Panc1 (cell line): Measurements from ENCODE around the gene HACD2. TPM values are rescaled to one million over a fixed set of nuclear protein-coding genes. Genes with fewer than 3 reads are reported as not detected.

Experiments used
- ATAC-seq: fragments of 200-7000 bp; cut with Tn5 transposase; 2 replicates; pipeline ENCODE4 v1.9.1; 2020; ENCODE audit warnings: mild to moderate bottlenecking, moderate library complexity
- BruUV-seq: library from RNA; stranded (reverse); fragments of 400-500 nt; replicated peaks from 2 replicates; lab custom pipeline; 2021; lab: Mats Ljungman, UMichigan
- CTCF ChIA-PET: fragments of 300-600 bp; sonication (Branson Sonifier 250); formaldehyde crosslinking; loops from one replicate; lab custom pipeline; 2022; ENCODE audit warnings: antibody characterized with exemption; lab: Charles Lee
- POLR2A ChIA-PET: fragments of 300-600 bp; sonication (Branson Sonifier 250); formaldehyde crosslinking; loops from one replicate; lab custom pipeline; 2022; ENCODE audit warnings: antibody characterized with exemption; lab: Charles Lee
- DNase-seq: peaks from one replicate; pipeline ENCODE4 v3.0.0-alpha.2; 2010; ENCODE audit warnings: low read depth, low spot score
- H3K27ac ChIP-seq: 2 replicates; pipeline ENCODE4 v1.5.1; 2011; ENCODE audit warnings: mild to moderate bottlenecking, low read length, inconsistent platforms
- H3K27me3 ChIP-seq: fragments of 200-500 bp; sonication (Bioruptor generic); 2 replicates; pipeline ENCODE4 v1.6.0; 2014; ENCODE audit warnings: low read length, inconsistent platforms; ENCODE audit not compliant: control insufficient read depth, insufficient read depth
- H3K36me3 ChIP-seq: fragments of 200-500 bp; sonication (Bioruptor generic); 2 replicates; pipeline ENCODE4 v1.5.1; 2014; ENCODE audit warnings: inconsistent platforms, mild to moderate bottlenecking, low read length, moderate library complexity; ENCODE audit not compliant: control insufficient read depth, insufficient read depth
- H3K4me1 ChIP-seq: 2 replicates; pipeline ENCODE4 v1.5.1; 2011; ENCODE audit warnings: inconsistent platforms, mild to moderate bottlenecking, low read length, moderate library complexity; ENCODE audit not compliant: control insufficient read depth, insufficient read depth
- H3K4me3 ChIP-seq, 2 experiments: 2 replicates each; pipeline ENCODE4 v1.5.1; 2011 to 2012; ENCODE audit warnings: low read depth in 2 of 2, low read length in 2 of 2, mild to moderate bottlenecking in 2 of 2, inconsistent platforms in 1 of 2, moderate library complexity in 1 of 2
- H3K9me3 ChIP-seq: fragments of 200-500 bp; sonication (Bioruptor generic); 2 replicates; pipeline ENCODE4 v1.5.1; 2014; ENCODE audit warnings: low read depth, mild to moderate bottlenecking, inconsistent platforms, low read length, moderate library complexity; ENCODE audit not compliant: control insufficient read depth, insufficient read depth
- POLR2AphosphoS5 ChIP-seq: IDR thresholded peaks from 2 replicates; pipeline ENCODE4 v1.6.1; 2012; ENCODE audit warnings: mild to moderate bottlenecking, low read depth, low read length, moderate library complexity
- SIN3A ChIP-seq: IDR thresholded peaks from 2 replicates; pipeline ENCODE4 v1.6.1; 2012; ENCODE audit warnings: low read depth, mild to moderate bottlenecking, low read length, moderate library complexity, borderline replicate concordance; ENCODE audit not compliant: insufficient read depth
- TCF7L2 ChIP-seq: IDR thresholded peaks from 2 replicates; pipeline ENCODE4 v1.6.1; 2011; ENCODE audit warnings: mild to moderate bottlenecking, low read depth, low read length, inconsistent platforms
- in situ Hi-C: cut with HindIII; loops from 2 replicates; pipeline ENCODE4 v1.10.0; 2016; ENCODE audit warnings: low sequenced_read_pairs, low pct_unique_long_range_greater_than_20kb
- intact Hi-C: fragments of 100-400 bp; cut with micrococcal nuclease; formaldehyde crosslinking; loops from one replicate; pipeline ENCODE4 v1.10.0; 2022; ENCODE audit not compliant: unreplicated experiment
- total RNA-seq: library from RNA; stranded (reverse); gene quantifications from one replicate; pipeline ENCODE4 v1.2.1, GENCODE V29; 2021; ENCODE audit not compliant: unreplicated experiment
- TF ChIP-seq, protein P1 (sequence below): fragments of 450-650 bp; IDR thresholded peaks from 2 replicates; pipeline ENCODE4 v1.5.1; 2017; ENCODE audit warnings: mild to moderate bottlenecking
- TF ChIP-seq, protein P2 (sequence below), 2 experiments: IDR thresholded peaks; 2 replicates each; pipeline ENCODE4 v1.6.1; 2011 to 2012; ENCODE audit warnings: low read depth in 2 of 2, control low read depth in 1 of 2, low read length in 1 of 2, mild to moderate bottlenecking in 1 of 2, moderate library complexity in 1 of 2; ENCODE audit not compliant: insufficient read depth in 1 of 2

The HACD2 gene
- total RNA-seq, 1 experiment from 2014 or later = 58.6 TPM

DNA sequence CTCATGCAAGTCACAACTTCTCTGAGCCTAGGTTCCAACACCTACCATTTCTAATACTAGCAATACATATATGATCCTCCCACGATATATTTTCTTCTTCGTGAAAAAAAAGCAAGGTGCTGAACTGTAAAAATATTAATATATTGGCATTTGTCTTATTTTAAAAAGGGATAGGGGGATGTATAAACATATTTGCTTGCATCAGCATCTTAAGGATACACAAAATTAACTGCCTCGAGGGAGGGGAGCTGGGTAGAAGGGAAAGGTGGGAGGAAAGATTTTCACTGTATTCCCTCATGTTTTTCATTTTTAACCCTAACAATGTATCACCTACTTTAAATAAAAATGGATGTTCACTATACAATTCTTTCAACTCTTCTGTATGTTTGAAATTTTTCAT lies 1.3 kb downstream of the HACD2 start:
- H3K4me1 ChIP-seq = peaks cover 28% of the 10 kb centered on the region
- no peak for TF ChIP-seq TCF7L2
- TF ChIP-seq, protein P1, sequence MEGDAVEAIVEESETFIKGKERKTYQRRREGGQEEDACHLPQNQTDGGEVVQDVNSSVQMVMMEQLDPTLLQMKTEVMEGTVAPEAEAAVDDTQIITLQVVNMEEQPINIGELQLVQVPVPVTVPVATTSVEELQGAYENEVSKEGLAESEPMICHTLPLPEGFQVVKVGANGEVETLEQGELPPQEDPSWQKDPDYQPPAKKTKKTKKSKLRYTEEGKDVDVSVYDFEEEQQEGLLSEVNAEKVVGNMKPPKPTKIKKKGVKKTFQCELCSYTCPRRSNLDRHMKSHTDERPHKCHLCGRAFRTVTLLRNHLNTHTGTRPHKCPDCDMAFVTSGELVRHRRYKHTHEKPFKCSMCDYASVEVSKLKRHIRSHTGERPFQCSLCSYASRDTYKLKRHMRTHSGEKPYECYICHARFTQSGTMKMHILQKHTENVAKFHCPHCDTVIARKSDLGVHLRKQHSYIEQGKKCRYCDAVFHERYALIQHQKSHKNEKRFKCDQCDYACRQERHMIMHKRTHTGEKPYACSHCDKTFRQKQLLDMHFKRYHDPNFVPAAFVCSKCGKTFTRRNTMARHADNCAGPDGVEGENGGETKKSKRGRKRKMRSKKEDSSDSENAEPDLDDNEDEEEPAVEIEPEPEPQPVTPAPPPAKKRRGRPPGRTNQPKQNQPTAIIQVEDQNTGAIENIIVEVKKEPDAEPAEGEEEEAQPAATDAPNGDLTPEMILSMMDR = no peak
- TF ChIP-seq POLR2AphosphoS5 = no peak
- TF ChIP-seq, protein P2, sequence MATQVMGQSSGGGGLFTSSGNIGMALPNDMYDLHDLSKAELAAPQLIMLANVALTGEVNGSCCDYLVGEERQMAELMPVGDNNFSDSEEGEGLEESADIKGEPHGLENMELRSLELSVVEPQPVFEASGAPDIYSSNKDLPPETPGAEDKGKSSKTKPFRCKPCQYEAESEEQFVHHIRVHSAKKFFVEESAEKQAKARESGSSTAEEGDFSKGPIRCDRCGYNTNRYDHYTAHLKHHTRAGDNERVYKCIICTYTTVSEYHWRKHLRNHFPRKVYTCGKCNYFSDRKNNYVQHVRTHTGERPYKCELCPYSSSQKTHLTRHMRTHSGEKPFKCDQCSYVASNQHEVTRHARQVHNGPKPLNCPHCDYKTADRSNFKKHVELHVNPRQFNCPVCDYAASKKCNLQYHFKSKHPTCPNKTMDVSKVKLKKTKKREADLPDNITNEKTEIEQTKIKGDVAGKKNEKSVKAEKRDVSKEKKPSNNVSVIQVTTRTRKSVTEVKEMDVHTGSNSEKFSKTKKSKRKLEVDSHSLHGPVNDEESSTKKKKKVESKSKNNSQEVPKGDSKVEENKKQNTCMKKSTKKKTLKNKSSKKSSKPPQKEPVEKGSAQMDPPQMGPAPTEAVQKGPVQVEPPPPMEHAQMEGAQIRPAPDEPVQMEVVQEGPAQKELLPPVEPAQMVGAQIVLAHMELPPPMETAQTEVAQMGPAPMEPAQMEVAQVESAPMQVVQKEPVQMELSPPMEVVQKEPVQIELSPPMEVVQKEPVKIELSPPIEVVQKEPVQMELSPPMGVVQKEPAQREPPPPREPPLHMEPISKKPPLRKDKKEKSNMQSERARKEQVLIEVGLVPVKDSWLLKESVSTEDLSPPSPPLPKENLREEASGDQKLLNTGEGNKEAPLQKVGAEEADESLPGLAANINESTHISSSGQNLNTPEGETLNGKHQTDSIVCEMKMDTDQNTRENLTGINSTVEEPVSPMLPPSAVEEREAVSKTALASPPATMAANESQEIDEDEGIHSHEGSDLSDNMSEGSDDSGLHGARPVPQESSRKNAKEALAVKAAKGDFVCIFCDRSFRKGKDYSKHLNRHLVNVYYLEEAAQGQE (IDR thresholded peaks at IDR 0.05; ENCODE audit: insufficient read depth in 1 of 2, low read depth in 2 of 2, low read length in 1 of 2) = no peak
- no peak for TF ChIP-seq SIN3A
- ChIA-PET POLR2A (no interaction called here), CTCF (no interaction called here)
- no peaks in the 10 kb centered on the region for H3K27me3 ChIP-seq
- no peaks in the 10 kb centered on the region for H3K9me3 ChIP-seq
- in situ Hi-C loops (no loop called here), intact Hi-C loops (no loop called here)
- H3K4me3 ChIP-seq = peak overlapping the region; percentile 92 to 98
- peaks cover 15% of the 10 kb centered on the region for H3K36me3 ChIP-seq
- ATAC-seq (no peak), DNase-seq (no peak)
- TSS peak; percentile 85 for BruUV-seq
- peak overlapping the region; percentile 63 for H3K27ac ChIP-seq

DNA sequence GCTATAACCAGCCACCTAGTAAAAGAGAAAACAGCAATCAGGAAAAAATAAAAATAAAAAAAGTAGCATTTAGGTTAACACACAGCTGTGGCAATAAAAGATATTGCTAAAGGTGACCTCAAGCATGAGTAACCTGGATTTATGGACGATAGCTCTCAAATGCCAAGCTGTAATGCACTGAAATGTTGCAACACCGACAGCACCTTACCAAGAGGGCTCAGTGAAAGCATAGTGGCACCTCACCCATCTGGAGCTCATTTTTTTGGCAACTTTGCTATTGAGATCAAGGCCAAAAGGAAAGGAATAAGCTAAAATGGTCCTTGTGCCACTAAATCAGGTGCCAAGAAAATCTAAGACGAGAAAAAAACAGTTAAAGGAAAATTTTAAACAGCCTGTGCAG lies 2.5 kb downstream of the HACD2 start:
- CTCF ChIA-PET = no interaction called here
- in situ Hi-C loops = no loop called here
- Histone ChIP-seq H3K27ac (peak overlapping the region; percentile 21; the same call in 1 of the 2 replicates), H3K4me3 (no peak overlapping the region), H3K27me3 (no peaks in the 10 kb centered on the region), H3K9me3 (no peaks in the 10 kb centered on the region), H3K36me3 (peaks cover 18% of the 10 kb centered on the region), H3K4me1 (peaks cover 28% of the 10 kb centered on the region)
- POLR2A ChIA-PET = no interaction called here
- ATAC-seq (no peak), DNase-seq (no peak)
- no peak for TF ChIP-seq POLR2AphosphoS5
- TF ChIP-seq, protein P1 = no peak
- TF ChIP-seq, protein P2 (IDR thresholded peaks at IDR 0.05; ENCODE audit: insufficient read depth in 1 of 2, low read depth in 2 of 2, low read length in 1 of 2) = no peak
- no peak for TF ChIP-seq TCF7L2
- no peak for TF ChIP-seq SIN3A
- no TSS peak for BruUV-seq
- intact Hi-C loops = no loop called here
